Neural cell (in vitro differentiated cells): ENCODE measurements around the gene PDCD1.
"Not testable (repeated sequence)": the region's sequence is repeated elsewhere in the genome, so short reads cannot be mapped to it uniquely, and the experiment has no call there.

Experiments used
- POLR2AphosphoS5 ChIP-seq: IDR thresholded peaks from 2 replicates; pipeline ENCODE4 v1.6.1; 2012
- REST ChIP-seq: IDR thresholded peaks from 2 replicates; pipeline ENCODE4 v1.6.1; 2012; ENCODE audit warnings: borderline replicate concordance

- not testable (repeated sequence) for TF ChIP-seq POLR2AphosphoS5, REST
These were observed 52.5 kb downstream of the PDCD1 start for GRCh38 chr2:241806217-241806616.
